ENCODE data around the gene WFIKKN1. TPM values are rescaled to one million over a fixed set of nuclear protein-coding genes. Genes with fewer than 3 reads are reported as not detected.

Gene WFIKKN1
- total and polyA plus RNA-seq, 2 donors (not counting 1 experiment from before 2014, with no cell fraction given), result 0.64 to 0.84 TPM

DNA sequence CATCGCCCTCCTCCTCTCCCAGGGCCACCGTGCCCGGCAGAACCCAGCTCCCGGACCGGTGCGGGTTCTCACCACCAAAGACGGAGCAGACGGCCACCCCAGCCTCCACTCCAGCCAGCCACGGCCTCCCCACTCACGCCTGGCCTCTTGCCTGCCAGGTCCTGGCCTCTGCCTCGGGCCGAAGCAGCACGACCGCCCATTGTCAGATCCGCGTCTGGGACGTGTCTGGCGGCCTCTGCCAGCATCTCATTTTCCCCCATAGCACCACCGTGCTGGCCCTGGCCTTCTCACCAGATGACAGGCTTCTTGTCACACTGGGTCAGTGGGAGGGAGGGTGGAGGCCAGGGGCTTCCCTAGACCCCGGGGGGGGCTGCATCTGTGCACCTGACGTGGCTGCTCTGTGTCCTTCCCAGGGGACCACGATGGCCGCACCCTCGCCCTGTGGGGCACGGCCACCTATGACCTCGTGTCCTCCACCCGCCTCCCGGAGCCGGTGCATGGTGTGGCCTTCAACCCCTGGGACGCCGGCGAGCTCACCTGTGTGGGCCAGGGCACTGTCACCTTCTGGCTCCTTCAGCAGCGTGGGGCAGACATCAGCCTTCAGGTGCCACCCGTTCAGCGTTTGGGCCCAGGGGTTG, 30.5 kb downstream of the WFIKKN1 start:
- 56% methylated on average over 33 of the region's 35 CpGs for WGBS (ENCODE audit: insufficient coverage)
- Histone ChIP-seq H3K27me3 (replicated peaks in 1 of 4; ENCODE audit: control extremely low read depth in 1 of 4, control insufficient read depth in 3 of 4, insufficient read depth in 4 of 4, low read length in 3 of 4) (no peaks in the 10 kb centered on the region), H2AFZ (ENCODE audit: insufficient read depth, low read depth, low read length, poor library complexity, severe bottlenecking) (no peak overlapping the region), H3K79me2 (ENCODE audit: control insufficient read depth, insufficient read depth, low read length) (no peaks in the 10 kb centered on the region), H3K27ac (ENCODE audit: low read length in 2 of 2) (no peak overlapping the region), H3K4me3 (ENCODE audit: control extremely low read depth in 1 of 5, extremely low read depth in 1 of 5, insufficient read depth in 1 of 5, low read depth in 2 of 5, low read length in 4 of 5) (peak overlapping the region in 1 of 5 experiments; percentile 15), H3K4me2 (replicated peaks; ENCODE audit: low read depth, low read length, poor library complexity, severe bottlenecking) (peak overlapping the region; percentile 78), H3K9me3 (ENCODE audit: control extremely low read depth in 1 of 3, control insufficient read depth in 2 of 3, insufficient read depth in 1 of 3, low read length in 2 of 3) (no peaks in the 10 kb centered on the region), H3K36me3 (replicated peaks in 1 of 2; ENCODE audit: control extremely low read depth in 1 of 2, control insufficient read depth in 1 of 2, extremely low read depth in 1 of 2, insufficient read depth in 2 of 2, low read length in 1 of 2) (no peaks in the 10 kb centered on the region), H3K4me1 (ENCODE audit: control insufficient read depth in 2 of 2, insufficient read depth in 2 of 2, low read length in 2 of 2) (peaks cover 10 to 17% of the 10 kb centered on the region in 2 donors), H4K20me1 (ENCODE audit: control insufficient read depth, insufficient read depth, low read length, poor library complexity, severe bottlenecking) (no peaks in the 10 kb centered on the region), H3K9ac (ENCODE audit: low read length) (no peak overlapping the region)
- no peak for ATAC-seq (ENCODE audit: low read depth)
- DNase-seq, result no peak
- Mint-ChIP-seq H3K9me3 (ENCODE audit: insufficient read depth) (no peaks in the 10 kb centered on the region), H3K27me3 (no peaks in the 10 kb centered on the region), H3K4me3 (peak overlapping the region; percentile 52), H3K27ac (peak overlapping the region; percentile 56), H3K4me1 (peaks cover 10% of the 10 kb centered on the region)
- CTCF ChIA-PET, result interaction anchor here (0.7 to 1.4 kb wide), 3 partner anchors 12 to 82 kb away, joined by 3 to 6 read pairs (median 5); partner anchors contain the start of gene METTL26
- POLR2A ChIA-PET, result interaction anchor here (1.0 to 1.7 kb wide), 2 partner anchors 12 to 277 kb away, joined by 5 to 6 read pairs; partner anchors contain the start of gene WDR90
- intact Hi-C loops (cut with micrococcal nuclease), result loop anchor here (2.0 kb wide), 1 partner anchor 23 kb away; the partner anchor contains the start of gene JMJD8
- TF ChIP-seq, protein P1, sequence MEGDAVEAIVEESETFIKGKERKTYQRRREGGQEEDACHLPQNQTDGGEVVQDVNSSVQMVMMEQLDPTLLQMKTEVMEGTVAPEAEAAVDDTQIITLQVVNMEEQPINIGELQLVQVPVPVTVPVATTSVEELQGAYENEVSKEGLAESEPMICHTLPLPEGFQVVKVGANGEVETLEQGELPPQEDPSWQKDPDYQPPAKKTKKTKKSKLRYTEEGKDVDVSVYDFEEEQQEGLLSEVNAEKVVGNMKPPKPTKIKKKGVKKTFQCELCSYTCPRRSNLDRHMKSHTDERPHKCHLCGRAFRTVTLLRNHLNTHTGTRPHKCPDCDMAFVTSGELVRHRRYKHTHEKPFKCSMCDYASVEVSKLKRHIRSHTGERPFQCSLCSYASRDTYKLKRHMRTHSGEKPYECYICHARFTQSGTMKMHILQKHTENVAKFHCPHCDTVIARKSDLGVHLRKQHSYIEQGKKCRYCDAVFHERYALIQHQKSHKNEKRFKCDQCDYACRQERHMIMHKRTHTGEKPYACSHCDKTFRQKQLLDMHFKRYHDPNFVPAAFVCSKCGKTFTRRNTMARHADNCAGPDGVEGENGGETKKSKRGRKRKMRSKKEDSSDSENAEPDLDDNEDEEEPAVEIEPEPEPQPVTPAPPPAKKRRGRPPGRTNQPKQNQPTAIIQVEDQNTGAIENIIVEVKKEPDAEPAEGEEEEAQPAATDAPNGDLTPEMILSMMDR (IDR thresholded peaks at IDR 0.05), result peak; percentile 12
- TF ChIP-seq EZH2 (IDR thresholded peaks at IDR 0.05; ENCODE audit: borderline replicate concordance, insufficient read depth, low read depth, low read length, poor library complexity, severe bottlenecking), result no peak

- Mint-ChIP-seq H3K27me3 (no peaks in the 10 kb centered on the region), H3K27ac (no peak overlapping the region), H3K4me1 (peaks cover 10% of the 10 kb centered on the region), H3K4me3 (no peak overlapping the region), H3K9me3 (ENCODE audit: insufficient read depth) (no peaks in the 10 kb centered on the region)
- H3K9me3 ChIP-seq (ENCODE audit: control extremely low read depth in 1 of 3, control insufficient read depth in 2 of 3, insufficient read depth in 1 of 3, low read length in 2 of 3), result no peaks in the 10 kb centered on the region
- H3K79me2 ChIP-seq (ENCODE audit: control insufficient read depth, insufficient read depth, low read length), result no peaks in the 10 kb centered on the region
- H3K36me3 ChIP-seq (replicated peaks in 1 of 2; ENCODE audit: control extremely low read depth in 1 of 2, control insufficient read depth in 1 of 2, extremely low read depth in 1 of 2, insufficient read depth in 2 of 2, low read length in 1 of 2), result no peaks in the 10 kb centered on the region
- H4K20me1 ChIP-seq (ENCODE audit: control insufficient read depth, insufficient read depth, low read length, poor library complexity, severe bottlenecking), result no peaks in the 10 kb centered on the region
- ChIA-PET POLR2A (no interaction called here), CTCF (interaction anchor here (1.1 to 1.2 kb wide), 2 partner anchors 11 to 26 kb away, joined by 3 to 5 read pairs; partner anchors contain the start of gene METTL26)
- WGBS (ENCODE audit: insufficient coverage), result 96% methylated on average over 19 of the region's 19 CpGs
- TF ChIP-seq, protein P1 (IDR thresholded peaks at IDR 0.05), result no peak
- TF ChIP-seq EZH2 (IDR thresholded peaks at IDR 0.05; ENCODE audit: borderline replicate concordance, insufficient read depth, low read depth, low read length, poor library complexity, severe bottlenecking), result no peak
- no peak overlapping the region for H3K4me3 ChIP-seq (ENCODE audit: control extremely low read depth in 1 of 5, extremely low read depth in 1 of 5, insufficient read depth in 1 of 5, low read depth in 2 of 5, low read length in 4 of 5)
- no peak overlapping the region for H2AFZ ChIP-seq (ENCODE audit: insufficient read depth, low read depth, low read length, poor library complexity, severe bottlenecking)
- H3K4me2 ChIP-seq (replicated peaks; ENCODE audit: low read depth, low read length, poor library complexity, severe bottlenecking), result no peak overlapping the region
- intact Hi-C loops (cut with micrococcal nuclease), result no loop called here
- no peak overlapping the region for H3K9ac ChIP-seq (ENCODE audit: low read length)
- DNase-seq, result no peak
- H3K4me1 ChIP-seq (ENCODE audit: control insufficient read depth in 2 of 2, insufficient read depth in 2 of 2, low read length in 2 of 2), result peaks cover 11 to 23% of the 10 kb centered on the region in 2 donors
- no peak overlapping the region for H3K27ac ChIP-seq (ENCODE audit: low read length in 2 of 2)
- ATAC-seq (ENCODE audit: low read depth), result no peak
- no peaks in the 10 kb centered on the region for H3K27me3 ChIP-seq (replicated peaks in 1 of 4; ENCODE audit: control extremely low read depth in 1 of 4, control insufficient read depth in 3 of 4, insufficient read depth in 4 of 4, low read length in 3 of 4)
Measured at GRCh38 chr16:662095-662494, 31.3 kb downstream of the WFIKKN1 start.

Measured in B cell (primary cell).